Measurements from ENCODE around the gene ZSCAN30.
"Not testable (repeated sequence)": the region's sequence is repeated elsewhere in the genome, so short reads cannot be mapped to it uniquely, and the experiment has no call there.

The ZSCAN30 gene

DNA sequence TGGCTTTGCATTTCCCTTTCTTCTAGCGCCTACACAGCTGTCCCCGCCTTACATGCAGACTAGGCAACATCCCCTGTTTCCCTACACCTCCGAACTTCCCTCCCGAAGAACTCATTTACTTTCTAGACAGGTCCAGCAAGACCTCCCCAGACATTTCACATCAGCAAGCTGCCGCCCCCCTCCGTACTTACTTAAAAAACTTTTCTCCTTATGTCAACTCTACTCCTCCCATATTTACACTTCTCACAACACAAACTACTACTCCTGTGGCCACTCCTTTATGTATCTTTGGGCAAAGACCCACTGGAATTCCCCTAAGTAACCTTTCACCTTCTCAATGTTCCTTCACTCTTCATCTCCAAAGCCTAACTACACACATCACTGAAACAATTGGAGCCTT, 69.6 kb downstream of the ZSCAN30 start:
- H3K4me3 ChIP-seq (ENCODE audit: low read depth, low read length), result no peak overlapping the region
- TF ChIP-seq, protein P1, sequence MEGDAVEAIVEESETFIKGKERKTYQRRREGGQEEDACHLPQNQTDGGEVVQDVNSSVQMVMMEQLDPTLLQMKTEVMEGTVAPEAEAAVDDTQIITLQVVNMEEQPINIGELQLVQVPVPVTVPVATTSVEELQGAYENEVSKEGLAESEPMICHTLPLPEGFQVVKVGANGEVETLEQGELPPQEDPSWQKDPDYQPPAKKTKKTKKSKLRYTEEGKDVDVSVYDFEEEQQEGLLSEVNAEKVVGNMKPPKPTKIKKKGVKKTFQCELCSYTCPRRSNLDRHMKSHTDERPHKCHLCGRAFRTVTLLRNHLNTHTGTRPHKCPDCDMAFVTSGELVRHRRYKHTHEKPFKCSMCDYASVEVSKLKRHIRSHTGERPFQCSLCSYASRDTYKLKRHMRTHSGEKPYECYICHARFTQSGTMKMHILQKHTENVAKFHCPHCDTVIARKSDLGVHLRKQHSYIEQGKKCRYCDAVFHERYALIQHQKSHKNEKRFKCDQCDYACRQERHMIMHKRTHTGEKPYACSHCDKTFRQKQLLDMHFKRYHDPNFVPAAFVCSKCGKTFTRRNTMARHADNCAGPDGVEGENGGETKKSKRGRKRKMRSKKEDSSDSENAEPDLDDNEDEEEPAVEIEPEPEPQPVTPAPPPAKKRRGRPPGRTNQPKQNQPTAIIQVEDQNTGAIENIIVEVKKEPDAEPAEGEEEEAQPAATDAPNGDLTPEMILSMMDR (IDR thresholded peaks at IDR 0.05; ENCODE audit: borderline replicate concordance, insufficient read depth, low read depth, low read length), result no peak

DNA sequence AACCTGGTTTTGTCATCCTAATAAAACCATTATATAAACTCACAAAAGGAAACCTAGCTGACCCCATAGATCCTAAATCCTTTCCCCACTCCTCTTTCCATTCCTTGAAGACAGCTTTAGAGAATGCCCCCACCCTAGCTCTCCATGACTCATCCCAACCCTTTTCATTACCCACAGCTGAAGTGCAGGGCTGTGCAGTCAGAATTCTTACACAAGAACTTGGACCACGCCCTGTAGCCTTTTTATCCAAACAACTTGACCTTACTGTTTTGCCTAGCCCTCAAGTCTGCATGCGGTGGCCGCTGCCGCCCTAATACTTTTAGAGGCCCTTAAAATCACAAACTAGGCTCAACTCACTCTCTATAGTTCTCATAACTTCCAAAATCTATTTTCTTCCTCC, 70.7 kb downstream of the ZSCAN30 start:
- H3K4me3 ChIP-seq (ENCODE audit: low read depth, low read length), result not testable (repeated sequence)

DNA sequence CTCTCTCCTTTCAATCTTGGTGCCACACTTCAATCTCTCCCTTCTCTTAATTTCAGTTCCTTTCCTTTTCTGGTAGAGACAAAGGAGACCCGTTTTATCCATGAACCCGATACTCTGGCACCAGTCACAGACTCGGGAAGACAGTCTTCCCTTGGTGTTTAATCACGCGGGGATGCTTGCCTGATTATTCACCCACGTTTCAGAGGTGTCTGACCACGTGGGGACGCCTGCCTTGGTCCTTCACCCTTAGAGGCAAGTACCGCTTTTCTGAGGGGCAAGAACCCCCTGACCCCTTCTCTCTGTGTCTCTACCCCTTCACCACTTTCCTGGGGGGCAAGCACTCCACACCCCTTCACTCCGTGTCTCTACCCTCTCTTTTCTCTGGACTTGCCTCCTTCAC, 73.4 kb downstream of the ZSCAN30 start:
- not testable (repeated sequence) for H3K4me3 ChIP-seq (ENCODE audit: low read depth, low read length)

DNA sequence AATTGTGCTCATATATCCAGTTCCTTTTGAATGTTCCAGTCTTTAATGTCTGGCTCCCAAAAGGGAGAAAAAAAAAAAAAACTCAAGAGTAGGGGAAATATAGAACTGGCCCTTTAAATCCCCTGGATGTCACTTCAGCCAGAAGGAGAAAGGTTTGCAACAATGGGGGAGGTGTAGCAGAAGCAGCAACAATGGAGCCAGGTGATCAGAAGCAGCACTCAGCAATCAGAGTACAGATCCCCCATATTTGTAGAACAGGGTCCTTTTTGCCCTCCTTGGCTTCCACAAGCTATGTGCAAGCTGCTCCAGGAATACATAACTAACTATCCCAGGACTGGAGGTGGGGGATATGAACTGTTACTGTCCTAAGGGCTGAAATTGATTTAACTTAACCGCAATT, 75.0 kb downstream of the ZSCAN30 start:
- TF ChIP-seq, protein P1 (IDR thresholded peaks at IDR 0.05; ENCODE audit: borderline replicate concordance, insufficient read depth, low read depth, low read length), result no peak
- H3K4me3 ChIP-seq (ENCODE audit: low read depth, low read length), result no peak overlapping the region

DNA sequence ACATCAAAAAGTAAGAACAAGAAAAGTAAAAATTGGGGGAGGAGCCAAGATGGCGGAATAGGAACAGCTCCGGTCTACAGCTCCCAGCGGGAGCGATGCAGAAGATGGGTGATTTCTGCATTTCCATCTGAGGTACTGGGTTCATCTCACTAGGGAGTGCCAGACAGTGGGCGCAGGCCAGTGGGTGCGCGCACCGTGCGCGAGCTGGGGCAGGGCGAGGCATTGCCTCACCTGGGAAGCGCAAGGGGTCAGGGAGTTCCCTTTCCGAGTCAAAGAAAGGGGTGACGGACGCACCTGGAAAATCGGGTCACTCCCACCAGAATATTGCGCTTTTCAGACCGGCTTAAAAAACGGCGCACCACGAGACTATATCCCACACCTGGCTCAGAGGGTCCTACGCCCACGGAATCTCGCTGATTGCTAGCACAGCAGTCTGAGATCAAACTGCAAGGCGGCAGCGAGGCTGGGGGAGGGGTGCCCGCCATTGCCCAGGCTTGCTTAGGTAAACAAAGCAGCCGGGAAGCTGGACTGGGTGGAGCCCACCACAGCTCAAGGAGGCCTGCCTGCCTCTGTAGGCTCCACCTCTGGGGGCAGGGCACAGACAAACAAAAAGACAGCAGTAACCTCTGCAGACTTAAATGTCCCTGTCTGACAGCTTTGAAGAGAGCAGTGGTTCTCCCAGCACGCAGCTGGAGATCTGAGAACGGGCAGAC, 84.1 kb downstream of the ZSCAN30 start:
- H3K4me3 ChIP-seq (ENCODE audit: low read depth, low read length), result not testable (repeated sequence)

DNA sequence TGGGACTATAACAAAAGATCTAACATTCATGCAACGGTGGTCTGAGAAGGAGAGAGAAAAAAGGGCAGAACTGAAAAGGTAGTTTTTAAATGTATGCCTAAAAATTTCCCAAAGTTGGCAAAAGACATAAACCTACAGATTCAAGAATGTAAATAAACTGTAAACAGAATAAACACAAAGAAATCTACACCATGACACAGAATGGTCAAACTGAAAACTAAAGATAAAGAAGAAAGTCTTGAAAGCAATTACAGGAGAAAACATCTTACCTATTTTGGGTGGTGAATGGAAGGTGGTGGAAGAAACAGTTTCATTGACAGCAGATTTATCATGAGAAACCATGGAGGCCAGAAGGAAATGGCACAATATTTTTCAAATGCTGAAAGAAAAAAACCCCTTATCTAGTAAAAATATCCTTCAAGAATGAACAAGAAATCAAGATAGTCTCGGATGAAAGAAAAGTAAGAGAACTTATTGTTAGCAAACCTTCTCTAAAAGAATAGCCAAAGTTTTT, 84.8 kb downstream of the ZSCAN30 start:
- no peak overlapping the region for H3K4me3 ChIP-seq (ENCODE audit: low read depth, low read length)
- TF ChIP-seq, protein P1 (IDR thresholded peaks at IDR 0.05; ENCODE audit: borderline replicate concordance, insufficient read depth, low read depth, low read length), result no peak

DNA sequence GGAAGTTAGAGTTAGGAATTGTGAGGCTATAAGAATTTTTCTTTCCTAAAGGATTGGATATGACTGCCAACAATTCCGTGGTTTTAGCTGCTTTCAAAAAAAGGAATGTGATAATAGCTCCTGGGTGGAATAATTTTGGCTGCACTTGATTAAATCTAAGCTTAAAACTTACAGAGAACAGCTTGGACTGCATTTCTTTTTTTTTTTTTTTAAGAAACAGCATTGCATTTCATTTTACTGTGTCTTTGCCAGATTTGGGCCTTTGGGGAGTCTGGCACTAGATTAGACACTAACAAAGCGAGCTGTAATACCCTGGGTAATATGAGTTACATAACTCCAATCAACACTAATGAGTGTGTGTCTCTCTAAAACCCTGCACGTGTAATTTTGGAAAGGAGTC, 87.0 kb downstream of the ZSCAN30 start:
- H3K4me3 ChIP-seq (ENCODE audit: low read depth, low read length), result no peak overlapping the region
- TF ChIP-seq, protein P1 (IDR thresholded peaks at IDR 0.05; ENCODE audit: borderline replicate concordance, insufficient read depth, low read depth, low read length), result no peak

DNA sequence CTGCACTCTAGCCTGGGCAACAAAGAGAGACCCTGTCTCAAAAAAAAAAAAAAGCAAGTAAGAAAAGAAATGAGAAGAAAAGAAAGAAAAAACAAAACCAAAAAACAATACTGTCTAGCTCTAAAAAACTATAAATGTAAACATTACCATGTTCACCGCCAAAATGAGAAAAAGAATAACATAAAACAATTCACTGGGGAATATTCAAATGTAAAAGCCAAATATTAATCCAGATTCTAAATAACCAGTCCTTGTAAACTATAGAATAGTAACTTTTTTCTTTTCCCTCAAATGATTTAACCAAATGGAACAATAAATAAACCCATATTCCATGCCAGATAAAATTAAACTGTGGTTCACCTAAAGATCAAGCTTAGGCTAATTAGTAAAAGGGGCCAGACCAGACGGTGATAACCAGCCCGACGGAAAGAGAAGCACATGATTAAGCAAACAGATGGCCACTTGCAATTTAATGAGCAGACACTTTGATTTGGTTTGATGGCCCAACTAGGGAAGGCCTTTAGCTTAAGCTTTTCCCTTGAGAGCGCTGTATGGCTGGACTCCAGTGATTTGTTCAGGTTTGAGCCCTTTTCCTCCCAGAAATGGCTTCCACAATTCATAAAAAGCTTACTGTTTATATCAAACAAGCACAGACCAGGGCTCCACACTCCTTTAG, 88.6 kb downstream of the ZSCAN30 start:
- TF ChIP-seq, protein P1 (IDR thresholded peaks at IDR 0.05; ENCODE audit: borderline replicate concordance, insufficient read depth, low read depth, low read length), result no peak
- no peak overlapping the region for H3K4me3 ChIP-seq (ENCODE audit: low read depth, low read length)
